Vagina (tissue), 2 donors: ENCODE results near the gene LTBP2.

Source experiments
- CTCF ChIP-seq, 3 experiments: fragments of 450-650 bp in 2 of 3; fragments of 200-600 bp in 1 of 3; sonication (generic) in 1 of 3; IDR thresholded peaks; one replicate each; pipeline ENCODE4 v1.5.1; 2017 to 2019; ENCODE audit warnings: antibody characterized with exemption in 3 of 3, mild to moderate bottlenecking in 2 of 3, moderate library complexity in 2 of 3
- POLR2A ChIP-seq, 2 donors: fragments of 450-650 bp; IDR thresholded peaks; one replicate each; pipeline ENCODE4 v1.6.1; 2017; ENCODE audit warnings: antibody characterized with exemption in 2 of 2, mild to moderate bottlenecking in 2 of 2, moderate library complexity in 2 of 2
- POLR2AphosphoS5 ChIP-seq, 2 donors: sonication (generic); formaldehyde crosslinking; IDR thresholded peaks; one replicate each; pipeline ENCODE4 v1.9.0; 2017; ENCODE audit warnings: antibody characterized with exemption in 2 of 2, mild to moderate bottlenecking in 2 of 2, low read depth in 1 of 2; ENCODE audit not compliant: insufficient read depth in 1 of 2

- no peak for TF ChIP-seq POLR2A (IDR thresholded peaks at IDR 0.05)
- TF ChIP-seq CTCF (IDR thresholded peaks at IDR 0.05) = no peak
- TF ChIP-seq POLR2AphosphoS5 (IDR thresholded peaks at IDR 0.05; ENCODE audit: insufficient read depth in 1 of 2, low read depth in 1 of 2) = no peak
These were observed 109.6 kb downstream of the LTBP2 start for GRCh38 chr14:74502236-74503019.
